H1 (cell line): Measurements from ENCODE around the gene CMTM1. TPM values are rescaled to one million over a fixed set of nuclear protein-coding genes. Genes with fewer than 3 reads are reported as not detected.

Experiments used
- CTCF ChIA-PET: fragments of 300-600 bp; sonication (Branson Sonifier 250); formaldehyde crosslinking; loops from one replicate; lab custom pipeline; 2021; ENCODE audit not compliant: partially characterized antibody; lab: Charles Lee
- POLR2A ChIA-PET: fragments of 300-600 bp; sonication (Branson Sonifier 250); formaldehyde crosslinking; loops from one replicate; lab custom pipeline; 2021; ENCODE audit warnings: inconsistent platforms; ENCODE audit not compliant: partially characterized antibody; lab: Charles Lee
- DNase-seq, 2 experiments: peaks; one replicate each; pipeline versions ENCODE4 v3.0.0 to v3.0.0-alpha.2; 2010 to 2022; ENCODE audit warnings: low spot score in 2 of 2, low read depth in 1 of 2, mixed read lengths in 1 of 2
- FAIRE-seq: peaks from 2 replicates; lab custom pipeline; 2011; peaks lifted over from hg19 to GRCh38; lab: Jason Lieb, UNC
- H2AFZ ChIP-seq: 2 replicates; pipeline ENCODE4 v1.8.1; 2012; ENCODE audit warnings: low read length, inconsistent platforms
- H2AK5ac ChIP-seq: 2 replicates; pipeline ENCODE4 v1.6.1; 2013; ENCODE audit warnings: low read depth, low read length
- H2BK120ac ChIP-seq: replicated peaks from 2 replicates; pipeline ENCODE3; 2013; ENCODE audit warnings: low read depth, low read length, inconsistent platforms
- H2BK12ac ChIP-seq: 2 replicates; pipeline ENCODE4 v1.6.1; 2013; ENCODE audit warnings: low read depth, low read length
- H2BK15ac ChIP-seq: 2 replicates; pipeline ENCODE4 v1.6.1; 2013; ENCODE audit warnings: low read length
- H2BK20ac ChIP-seq: 2 replicates; pipeline ENCODE4 v1.6.1; 2013; ENCODE audit warnings: low read length
- H2BK5ac ChIP-seq: 2 replicates; pipeline ENCODE4 v1.6.1; 2013; ENCODE audit warnings: low read depth, low read length
- H3K14ac ChIP-seq: 2 replicates; pipeline ENCODE4 v1.6.1; 2013; ENCODE audit warnings: inconsistent platforms; ENCODE audit not compliant: insufficient read length
- H3K18ac ChIP-seq: 2 replicates; pipeline ENCODE4 v1.6.1; 2013; ENCODE audit warnings: low read length; ENCODE audit errors: extremely low read depth
- H3K23ac ChIP-seq: 2 replicates; pipeline ENCODE4 v1.6.1; 2013; ENCODE audit warnings: inconsistent platforms; ENCODE audit not compliant: insufficient read length
- H3K23me2 ChIP-seq: 2 replicates; pipeline ENCODE4 v1.6.1; 2013; ENCODE audit warnings: low read depth, low read length
- H3K27ac ChIP-seq: 2 replicates; pipeline ENCODE4 v1.6.1; 2011; ENCODE audit warnings: low read depth, low read length, inconsistent platforms
- H3K27me3 ChIP-seq, 4 experiments: replicated peaks in 1 of 4; 1 replicate in 1 of 4; 2 replicates in 3 of 4; pipeline versions ENCODE4 v1.6.1 to v1.8.1; 2011 to 2013; ENCODE audit warnings: low read length in 3 of 4, mild to moderate bottlenecking in 3 of 4, inconsistent platforms in 2 of 4, mixed read lengths in 2 of 4, moderate library complexity in 1 of 4; ENCODE audit not compliant: control insufficient read depth in 3 of 4, insufficient read depth in 3 of 4; ENCODE audit errors: extremely low read depth in 1 of 4
- H3K36me3 ChIP-seq, 4 experiments: 2 replicates each; pipeline versions ENCODE4 v1.6.1 to v1.8.1; 2011 to 2013; ENCODE audit warnings: mild to moderate bottlenecking in 4 of 4, low read length in 3 of 4, moderate library complexity in 2 of 4, control low read depth in 1 of 4, inconsistent platforms in 1 of 4; ENCODE audit not compliant: insufficient read depth in 4 of 4, control insufficient read depth in 2 of 4
- H3K4ac ChIP-seq: replicated peaks from 2 replicates; pipeline ENCODE3; 2013; ENCODE audit warnings: low read length, low read depth, mixed read lengths, inconsistent platforms; ENCODE audit not compliant: insufficient read length
- H3K4me1 ChIP-seq, 4 experiments: replicated peaks in 1 of 4; 1 replicate in 1 of 4; 2 replicates in 3 of 4; pipeline versions ENCODE4 v1.6.1 to v1.8.1; 2011 to 2013; ENCODE audit warnings: low read length in 3 of 4, inconsistent platforms in 2 of 4, mixed read lengths in 1 of 4; ENCODE audit not compliant: insufficient read depth in 4 of 4, control insufficient read depth in 3 of 4
- H3K4me2 ChIP-seq, 2 experiments: 2 replicates each; pipeline versions ENCODE4 v1.6.1 to v1.8.1; 2011 to 2013; ENCODE audit warnings: low read depth in 2 of 2, low read length in 2 of 2, control low read depth in 1 of 2, inconsistent platforms in 1 of 2, mild to moderate bottlenecking in 1 of 2; ENCODE audit not compliant: insufficient read depth in 1 of 2
- H3K4me3 ChIP-seq, 4 experiments: fragments of 200-600, 300-600 bp in 1 of 4; sonication (generic), shearing (Covaris generic), sonication (Bioruptor Twin) in 1 of 4; 2 replicates each; pipeline versions ENCODE4 v1.5.1 to v1.8.1; 2011 to 2016; ENCODE audit warnings: low read length in 4 of 4, low read depth in 3 of 4, control low read depth in 2 of 4, inconsistent platforms in 2 of 4, mild to moderate bottlenecking in 2 of 4, mixed read lengths in 1 of 4, moderate library complexity in 1 of 4; ENCODE audit not compliant: insufficient read depth in 2 of 4; ENCODE audit errors: extremely low read depth in 1 of 4
- H3K56ac ChIP-seq: replicated peaks from 2 replicates; pipeline ENCODE3; 2013; ENCODE audit warnings: low read depth, mild to moderate bottlenecking, mixed read lengths, low read length, inconsistent platforms; ENCODE audit not compliant: insufficient read length
- H3K79me1 ChIP-seq: 2 replicates; pipeline ENCODE4 v1.6.1; 2013; ENCODE audit warnings: low read depth, low read length, control low read depth
- H3K79me2 ChIP-seq, 2 experiments: 2 replicates each; pipeline versions ENCODE4 v1.6.1 to v1.8.1; 2012 to 2013; ENCODE audit warnings: low read length in 2 of 2, mild to moderate bottlenecking in 2 of 2, inconsistent platforms in 1 of 2; ENCODE audit not compliant: insufficient read depth in 2 of 2, control insufficient read depth in 1 of 2
- H3K9ac ChIP-seq, 4 experiments: replicated peaks in 1 of 4; 1 replicate in 1 of 4; 2 replicates in 3 of 4; pipeline versions ENCODE4 v1.6.1 to v1.8.1; 2011 to 2013; ENCODE audit warnings: low read depth in 3 of 4, low read length in 3 of 4, control low read depth in 2 of 4, mild to moderate bottlenecking in 2 of 4, moderate library complexity in 2 of 4, inconsistent platforms in 1 of 4; ENCODE audit errors: extremely low read depth in 1 of 4
- H3K9me3 ChIP-seq, 2 experiments: 2 replicates each; pipeline versions ENCODE4 v1.6.1 to v1.8.1; 2012 to 2013; ENCODE audit warnings: mild to moderate bottlenecking in 2 of 2, moderate library complexity in 2 of 2, control low read depth in 1 of 2, inconsistent platforms in 1 of 2, low read depth in 1 of 2, low read length in 1 of 2, mixed read lengths in 1 of 2; ENCODE audit not compliant: insufficient read depth in 2 of 2
- H4K20me1 ChIP-seq, 2 experiments: replicated peaks in 1 of 2; 2 replicates each; pipeline versions ENCODE3 to v1.8.1; 2011 to 2013; ENCODE audit warnings: inconsistent platforms in 2 of 2, low read length in 2 of 2, mild to moderate bottlenecking in 1 of 2; ENCODE audit not compliant: insufficient read depth in 2 of 2, control insufficient read depth in 1 of 2
- H4K5ac ChIP-seq: 2 replicates; pipeline ENCODE4 v1.6.1; 2013; ENCODE audit warnings: low read length, low read depth, mixed read lengths, inconsistent platforms; ENCODE audit not compliant: insufficient read length
- H4K8ac ChIP-seq: 2 replicates; pipeline ENCODE4 v1.8.0; 2013; ENCODE audit warnings: mild to moderate bottlenecking, moderate library complexity, low read length, inconsistent platforms; ENCODE audit not compliant: insufficient read depth; ENCODE audit errors: extremely low read depth
- H4K91ac ChIP-seq: replicated peaks from 2 replicates; pipeline ENCODE3; 2013; ENCODE audit warnings: low read length, mixed read lengths, inconsistent platforms; ENCODE audit not compliant: insufficient read length
- BRCA1 ChIP-seq: IDR thresholded peaks from 2 replicates; pipeline ENCODE4 v1.6.1; 2012; ENCODE audit warnings: low read depth, low read length, improper control_type of control experiment
- CBX5 ChIP-seq: fragments of 300-800, 300-1000 bp; sonication (generic); IDR thresholded peaks from 2 replicates; pipeline ENCODE4 v1.7.1; 2016; ENCODE audit warnings: antibody characterized with exemption, low read length, low read depth
- EP300 ChIP-seq, 2 experiments: IDR thresholded peaks; 1 replicate in 1 of 2; 2 replicates in 1 of 2; pipeline ENCODE4 v1.6.1; 2011 to 2012; ENCODE audit warnings: low read depth in 2 of 2, low read length in 2 of 2, mild to moderate bottlenecking in 2 of 2, borderline replicate concordance in 1 of 2, inconsistent platforms in 1 of 2, moderate library complexity in 1 of 2
- KDM1A ChIP-seq: fragments of 200-600, 300-600 bp; sonication (generic); IDR thresholded peaks from 2 replicates; pipeline ENCODE4 v1.7.1; 2016; ENCODE audit warnings: mild to moderate bottlenecking, low read length, borderline replicate concordance
- KDM4A ChIP-seq: IDR thresholded peaks from one replicate; pipeline ENCODE4 v1.7.1; 2012; ENCODE audit warnings: low read depth, mild to moderate bottlenecking, moderate library complexity, low read length, inconsistent platforms; ENCODE audit not compliant: severe bottlenecking
- NANOG ChIP-seq: IDR thresholded peaks from 2 replicates; pipeline ENCODE4 v1.6.1; 2011; ENCODE audit warnings: low read length, low read depth, mild to moderate bottlenecking, inconsistent platforms; ENCODE audit not compliant: insufficient read depth, poor library complexity, severe bottlenecking
- POLR2AphosphoS5 ChIP-seq: IDR thresholded peaks from 2 replicates; pipeline ENCODE4 v1.6.1; 2011; ENCODE audit warnings: low read depth, low read length
- RAD21 ChIP-seq, 2 experiments: IDR thresholded peaks in 1 of 2; conservative IDR thresholded peaks in 1 of 2; 2 replicates each; pipeline ENCODE4 v1.6.1; 2011; ENCODE audit warnings: low read depth in 2 of 2, low read length in 2 of 2, improper control_type of control experiment in 1 of 2, inconsistent platforms in 1 of 2, mild to moderate bottlenecking in 1 of 2, moderate library complexity in 1 of 2
- TAF7 ChIP-seq: optimal IDR thresholded peaks from 2 replicates; pipeline ENCODE3; 2011; ENCODE audit warnings: low read depth, mild to moderate bottlenecking, inconsistent platforms, low read length, moderate library complexity, borderline replicate concordance
- TBP ChIP-seq: IDR thresholded peaks from 2 replicates; pipeline ENCODE4 v1.6.1; 2011; ENCODE audit warnings: low read depth, low read length, improper control_type of control experiment
- USF2 ChIP-seq: IDR thresholded peaks from 2 replicates; pipeline ENCODE4 v1.6.1; 2011; ENCODE audit warnings: low read length, improper control_type of control experiment
- ZNF274 ChIP-seq: IDR thresholded peaks from 2 replicates; pipeline ENCODE4 v1.7.0; 2012; ENCODE audit warnings: low read length, borderline replicate concordance; ENCODE audit errors: extremely low read depth
- WGBS, 2 experiments: shearing (Covaris generic) in 1 of 2; methylation state at CpG; one replicate each; pipeline versions ENCODE4 v1.1.6 to v1.1.7; 2013 to 2015; ENCODE audit warnings: low lambda C conversion rate in 2 of 2, mixed read lengths in 2 of 2, inconsistent platforms in 1 of 2, low coverage in 1 of 2, missing lambda C conversion rate in 1 of 2; ENCODE audit not compliant: insufficient replicate concordance in 2 of 2, insufficient coverage in 1 of 2, insufficient read length in 1 of 2; ENCODE audit errors: extremely low coverage in 1 of 2, missing lambda C conversion rate in 1 of 2; 5-methylcytosine and 5-hydroxymethylcytosine counted together
- polyA plus RNA-seq, 7 experiments: library from polyadenylated mRNA; depleted of rRNA in 3 of 7; stranded (reverse) in 5 of 7; unstranded in 2 of 7; fragments of >200 nt in 5 of 7; fragments of 200-250 nt in 2 of 7; gene quantifications; 1 replicate in 5 of 7; 2 replicates in 1 of 7; 4 replicates in 1 of 7; pipeline versions ENCODE4 v1.2.1 to v1.2.3, GENCODE V29; 2011 to 2013; ENCODE audit warnings: missing spikeins in 2 of 7, mixed read lengths in 2 of 7
- total RNA-seq: library from RNA; stranded (reverse); fragmentation: NEBNext Ultra II Directional; extraction: Animal tissue kit (Norgen Biotek cat#: 25700); gene quantifications from 2 replicates; pipeline ENCODE4 v1.2.1, GENCODE V29; 2021

Gene CMTM1
- total and polyA plus RNA-seq, 2 of the 8 experiments (the other 6 are each of a cell fraction or from before 2014, with no cell fraction given) = 1.2 to 2.0 TPM

- WGBS, 2 experiments = 89% methylated on average over 2 of the region's 2 CpGs; no CpG with 5 or more reads in 1 of the 2 experiments
- POLR2A ChIA-PET = interaction anchor here (0.7 to 1.4 kb wide), 2 partner anchors 10 to 33 kb away, joined by 3 to 4 read pairs; no protein-coding TSS in a partner anchor
- CTCF ChIA-PET = interaction anchor here (0.6 to 2.2 kb wide), 8 partner anchors 10 to 42 kb away, joined by 3 to 8 read pairs (median 3); partner anchors contain the start of gene CMTM2
- TF ChIP-seq KDM4A = no peak
- TF ChIP-seq KDM1A = no peak
- TF ChIP-seq POLR2AphosphoS5 = no peak
- TF ChIP-seq BRCA1 = no peak
- no peak for TF ChIP-seq NANOG
- no peak for TF ChIP-seq TBP
- TF ChIP-seq TAF7 = no peak
- no peak for TF ChIP-seq EP300 (IDR thresholded peaks at IDR 0.05; ENCODE audit: borderline replicate concordance in 1 of 2, low read depth in 2 of 2, low read length in 2 of 2)
- no peak for TF ChIP-seq CBX5
- no peak for TF ChIP-seq USF2
- TF ChIP-seq RAD21 (IDR thresholded peaks at IDR 0.05 in 1 of 2, conservative IDR thresholded peaks at IDR 0.05 in 1 of 2; ENCODE audit: low read depth in 2 of 2, low read length in 2 of 2) = no peak
- TF ChIP-seq ZNF274 = no peak
Measured at GRCh38 chr16:66537236-66537635, 29.0 kb upstream of the CMTM1 start.

More at GRCh38 chr16:66537236-66537635, 29.0 kb upstream of the CMTM1 start:
- no peak overlapping the region for H3K9ac ChIP-seq
- no peak for FAIRE-seq
- no peak overlapping the region for H2BK20ac ChIP-seq
- no peaks in the 10 kb centered on the region for H3K23me2 ChIP-seq
- no peak overlapping the region for H4K5ac ChIP-seq
- no peak overlapping the region for H3K27ac ChIP-seq
- H3K56ac ChIP-seq = no peak overlapping the region
- no peak overlapping the region for H2AK5ac ChIP-seq
- no peaks in the 10 kb centered on the region for H3K79me2 ChIP-seq
- no peaks in the 10 kb centered on the region for H3K9me3 ChIP-seq
- no peaks in the 10 kb centered on the region for H3K36me3 ChIP-seq
- no peak overlapping the region for H4K91ac ChIP-seq
- no peaks in the 10 kb centered on the region for H3K79me1 ChIP-seq
- no peak overlapping the region for H2BK5ac ChIP-seq
- no peak overlapping the region for H3K4me3 ChIP-seq
- H2BK120ac ChIP-seq = no peak overlapping the region
- no peak overlapping the region for H3K23ac ChIP-seq
- H3K4ac ChIP-seq = no peak overlapping the region
- H2BK15ac ChIP-seq = no peak overlapping the region
- H2AFZ ChIP-seq = no peak overlapping the region
- no peak overlapping the region for H3K18ac ChIP-seq
- no peak overlapping the region for H3K4me2 ChIP-seq
- no peak overlapping the region for H3K14ac ChIP-seq
- no peaks in the 10 kb centered on the region for H4K20me1 ChIP-seq
- H2BK12ac ChIP-seq = no peak overlapping the region
- H3K4me1 ChIP-seq = peaks cover 0 to 7% (median 3%) of the 10 kb centered on the region in 4 experiments; a peak in 4 of 7 replicates
- H3K27me3 ChIP-seq = no peaks in the 10 kb centered on the region
- DNase-seq = no peak
- no peak overlapping the region for H4K8ac ChIP-seq
